Gastroesophageal sphincter (tissue), 4 donors: ENCODE measurements around the gene FRZB. TPM values are rescaled to one million over a fixed set of nuclear protein-coding genes. Genes with fewer than 3 reads are reported as not detected.

Experiments
- ATAC-seq: fragments of 150-250 bp; one replicate; pipeline ENCODE4 v1.9.1; 2016; ENCODE audit warnings: mild to moderate bottlenecking, moderate library complexity
- H3K27ac ChIP-seq, 4 donors: fragments of 200-600 bp; sonication (generic) in 3 of 4; 1 replicate in 3 of 4; 2 replicates in 1 of 4; pipeline ENCODE4 v1.5.1; 2016 to 2019
- H3K27me3 ChIP-seq: fragments of 200-600 bp; sonication (generic); one replicate; pipeline ENCODE4 v1.5.1; 2019
- H3K36me3 ChIP-seq, 2 donors: fragments of 200-600 bp; sonication (generic); one replicate each; pipeline ENCODE4 v1.5.1; 2019; ENCODE audit warnings: control low read depth in 1 of 2
- H3K4me1 ChIP-seq, 3 donors: fragments of 200-600 bp; sonication (generic); 1 replicate in 2 of 3; 2 replicates in 1 of 3; pipeline ENCODE4 v1.5.1; 2016 to 2019; ENCODE audit warnings: control low read depth in 2 of 3
- H3K4me3 ChIP-seq, 2 donors: fragments of 200-600 bp; sonication (generic); one replicate each; pipeline ENCODE4 v1.5.1; 2019; ENCODE audit warnings: mild to moderate bottlenecking in 1 of 2, moderate library complexity in 1 of 2
- H3K9me3 ChIP-seq, 3 donors: fragments of 200-600 bp; sonication (generic); one replicate each; pipeline ENCODE4 v1.5.1; 2017 to 2019; ENCODE audit warnings: control low read depth in 2 of 3
- EP300 ChIP-seq: sonication (generic); formaldehyde crosslinking; IDR thresholded peaks from one replicate; pipeline ENCODE4 v1.6.1; 2017; ENCODE audit warnings: antibody characterized with exemption, mild to moderate bottlenecking
- POLR2A ChIP-seq, 2 donors: fragments of 450-650 bp; IDR thresholded peaks; one replicate each; pipeline ENCODE4 v1.6.1; 2017; ENCODE audit warnings: antibody characterized with exemption in 2 of 2, mild to moderate bottlenecking in 2 of 2, moderate library complexity in 1 of 2
- POLR2AphosphoS5 ChIP-seq: sonication (generic); formaldehyde crosslinking; IDR thresholded peaks from one replicate; pipeline ENCODE4 v1.6.1; 2017; ENCODE audit warnings: antibody characterized with exemption
- WGBS, 2 donors: methylation state at CpG; one replicate each; pipeline ENCODE4 v1.1.5; 2018; ENCODE audit warnings: low coverage in 1 of 2; 5-methylcytosine and 5-hydroxymethylcytosine counted together
- total RNA-seq, 4 donors: library from RNA; depleted of rRNA; stranded (reverse); fragments of >200 nt; gene quantifications; one replicate each; pipeline ENCODE4 v1.1.0, GENCODE V29; 2016
- TF ChIP-seq, protein P1 (sequence below), 4 experiments: fragments of 200-600 bp in 2 of 4; fragments of 450-650 bp in 2 of 4; sonication (generic) in 1 of 4; IDR thresholded peaks; one replicate each; pipeline ENCODE4 v1.5.1; 2017 to 2019; ENCODE audit warnings: antibody characterized with exemption in 4 of 4, mild to moderate bottlenecking in 2 of 4, moderate library complexity in 2 of 4

Gene FRZB
- total RNA-seq, 4 donors from 2014 or later = 8.5 to 88.4 (median 18.6) TPM

GRCh38 chr2:182906454-182906853, 40.0 kb upstream of the FRZB start:
- H3K27ac ChIP-seq = no peak overlapping the region
- no peak for TF ChIP-seq EP300
- TF ChIP-seq, protein P1, sequence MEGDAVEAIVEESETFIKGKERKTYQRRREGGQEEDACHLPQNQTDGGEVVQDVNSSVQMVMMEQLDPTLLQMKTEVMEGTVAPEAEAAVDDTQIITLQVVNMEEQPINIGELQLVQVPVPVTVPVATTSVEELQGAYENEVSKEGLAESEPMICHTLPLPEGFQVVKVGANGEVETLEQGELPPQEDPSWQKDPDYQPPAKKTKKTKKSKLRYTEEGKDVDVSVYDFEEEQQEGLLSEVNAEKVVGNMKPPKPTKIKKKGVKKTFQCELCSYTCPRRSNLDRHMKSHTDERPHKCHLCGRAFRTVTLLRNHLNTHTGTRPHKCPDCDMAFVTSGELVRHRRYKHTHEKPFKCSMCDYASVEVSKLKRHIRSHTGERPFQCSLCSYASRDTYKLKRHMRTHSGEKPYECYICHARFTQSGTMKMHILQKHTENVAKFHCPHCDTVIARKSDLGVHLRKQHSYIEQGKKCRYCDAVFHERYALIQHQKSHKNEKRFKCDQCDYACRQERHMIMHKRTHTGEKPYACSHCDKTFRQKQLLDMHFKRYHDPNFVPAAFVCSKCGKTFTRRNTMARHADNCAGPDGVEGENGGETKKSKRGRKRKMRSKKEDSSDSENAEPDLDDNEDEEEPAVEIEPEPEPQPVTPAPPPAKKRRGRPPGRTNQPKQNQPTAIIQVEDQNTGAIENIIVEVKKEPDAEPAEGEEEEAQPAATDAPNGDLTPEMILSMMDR (IDR thresholded peaks at IDR 0.05) = no peak
- no peak for TF ChIP-seq POLR2AphosphoS5
- TF ChIP-seq POLR2A (IDR thresholded peaks at IDR 0.05) = no peak
- no peaks in the 10 kb centered on the region for H3K9me3 ChIP-seq
- peaks cover 0 to 8% (median 0%) of the 10 kb centered on the region in 3 donors for H3K4me1 ChIP-seq
- ATAC-seq = no peak
- H3K27me3 ChIP-seq = no peaks in the 10 kb centered on the region
- H3K36me3 ChIP-seq = peaks cover 0 to 32% of the 10 kb centered on the region in 2 donors
- no peak overlapping the region for H3K4me3 ChIP-seq

- no peak for ATAC-seq
- 100% methylated on average over 1 of the region's 1 CpG for WGBS, 2 donors
- Histone ChIP-seq H3K36me3 (peaks cover 0 to 16% of the 10 kb centered on the region in 2 donors), H3K27me3 (no peaks in the 10 kb centered on the region), H3K4me1 (peaks cover 0 to 8% (median 0%) of the 10 kb centered on the region in 3 donors), H3K27ac (no peak overlapping the region), H3K4me3 (no peak overlapping the region), H3K9me3 (no peaks in the 10 kb centered on the region)
- TF ChIP-seq, protein P1 (IDR thresholded peaks at IDR 0.05) = no peak
- TF ChIP-seq EP300 (no peak), POLR2A (IDR thresholded peaks at IDR 0.05) (no peak), POLR2AphosphoS5 (no peak)
Observed at GRCh38 chr2:182904844-182905243, 38.4 kb upstream of the FRZB start.

DNA sequence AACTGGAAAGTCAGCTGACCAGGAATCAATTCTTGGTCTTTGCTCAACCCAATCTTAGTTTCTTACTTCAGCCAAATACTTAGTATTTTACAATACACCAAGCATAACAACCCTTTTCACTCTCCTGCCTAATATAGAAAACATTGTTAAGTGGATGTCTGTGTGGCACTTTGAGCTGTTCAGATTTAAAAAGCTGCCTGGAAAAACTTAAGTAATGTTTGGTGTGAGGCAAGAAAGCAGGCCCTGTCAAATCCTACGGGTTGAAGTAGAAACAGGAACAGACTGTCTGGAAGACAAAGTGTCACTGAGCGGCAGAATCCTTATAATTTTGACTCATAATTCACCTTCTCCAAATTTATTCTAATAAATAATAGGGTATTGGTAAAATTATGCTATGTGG, 37.1 kb upstream of the FRZB start:
- no peak overlapping the region for H3K4me3 ChIP-seq
- H3K36me3 ChIP-seq = peaks cover 0 to 13% of the 10 kb centered on the region in 2 donors
- H3K4me1 ChIP-seq = peaks cover 0 to 8% (median 0%) of the 10 kb centered on the region in 3 donors
- TF ChIP-seq, protein P1 (IDR thresholded peaks at IDR 0.05) = no peak
- TF ChIP-seq POLR2A (IDR thresholded peaks at IDR 0.05) (no peak), POLR2AphosphoS5 (no peak), EP300 (no peak)
- H3K27me3 ChIP-seq = no peaks in the 10 kb centered on the region
- peak; percentile 60 for ATAC-seq
- 31 to 47% methylated on average over 2 of the region's 2 CpGs for WGBS, 2 donors
- H3K27ac ChIP-seq = peak overlapping the region in 3 of 4 donors; percentile 42 to 58 (median 57)
- no peaks in the 10 kb centered on the region for H3K9me3 ChIP-seq

GRCh38 chr2:182901748-182902147, 35.3 kb upstream of the FRZB start:
- Histone ChIP-seq H3K9me3 (no peaks in the 10 kb centered on the region), H3K27me3 (no peaks in the 10 kb centered on the region), H3K4me1 (peaks cover 0 to 8% (median 0%) of the 10 kb centered on the region in 3 donors), H3K36me3 (no peaks in the 10 kb centered on the region), H3K4me3 (no peak overlapping the region), H3K27ac (no peak overlapping the region)
- 92 to 96% methylated on average over 4 to 6 of the region's 6 CpGs for WGBS, 2 donors
- no peak for ATAC-seq
- TF ChIP-seq POLR2AphosphoS5 (no peak), POLR2A (IDR thresholded peaks at IDR 0.05) (no peak), EP300 (no peak)
- TF ChIP-seq, protein P1 (IDR thresholded peaks at IDR 0.05) = no peak

- Histone ChIP-seq H3K27me3 (no peaks in the 10 kb centered on the region), H3K27ac (no peak overlapping the region), H3K9me3 (no peaks in the 10 kb centered on the region), H3K4me1 (peaks cover 0 to 4% (median 0%) of the 10 kb centered on the region in 3 donors), H3K36me3 (no peaks in the 10 kb centered on the region), H3K4me3 (no peak overlapping the region)
- no peak for ATAC-seq
- 85% methylated on average over 1 of the region's 1 CpG; no CpG with 5 or more reads in 1 of the 2 donors for WGBS, 2 donors
- TF ChIP-seq POLR2A (IDR thresholded peaks at IDR 0.05) (no peak), EP300 (no peak), POLR2AphosphoS5 (no peak)
- TF ChIP-seq, protein P1 (IDR thresholded peaks at IDR 0.05) = no peak
Observed at GRCh38 chr2:182898718-182899117, 32.3 kb upstream of the FRZB start.
